Left lung (tissue), 10 donors: ENCODE results near the gene ROBO3. TPM values are rescaled to one million over a fixed set of nuclear protein-coding genes. Genes with fewer than 3 reads are reported as not detected.

Experiments
- ATAC-seq: fragments of 200-7000 bp; cut with Tn5 transposase; one replicate; pipeline ENCODE4 v1.9.1; 2020; ENCODE audit warnings: moderate library complexity
- DNase-seq, 4 donors: peaks; one replicate each; pipeline ENCODE4 v3.0.0-alpha.2; 2013 to 2020
- H3K27ac ChIP-seq, 2 donors: fragments of 200-600 bp; sonication (generic) in 1 of 2; one replicate each; pipeline versions ENCODE4 v1.5.0 to v1.8.0; 2020 to 2021
- H3K27me3 ChIP-seq, 2 donors: fragments of 200-600 bp; sonication (generic) in 1 of 2; one replicate each; pipeline versions ENCODE4 v1.5.0 to v1.8.0; 2020 to 2021
- H3K36me3 ChIP-seq, 2 donors: fragments of 200-600 bp; sonication (generic) in 1 of 2; one replicate each; pipeline versions ENCODE4 v1.5.0 to v1.8.0; 2020 to 2021
- H3K4me1 ChIP-seq, 2 donors: fragments of 200-600 bp; one replicate each; pipeline ENCODE4 v1.8.0; 2021
- H3K4me3 ChIP-seq, 2 donors: fragments of 200-600 bp; sonication (generic) in 1 of 2; one replicate each; pipeline versions ENCODE4 v1.5.0 to v1.8.0; 2020 to 2021; ENCODE audit warnings: mild to moderate bottlenecking in 1 of 2
- H3K9me3 ChIP-seq, 2 donors: fragments of 200-600 bp; sonication (generic) in 1 of 2; one replicate each; pipeline versions ENCODE4 v1.5.0 to v1.8.0; 2020 to 2021
- CTCF ChIP-seq, 2 donors: fragments of 200-600 bp; sonication (generic) in 1 of 2; IDR thresholded peaks; one replicate each; pipeline versions ENCODE4 v1.5.0 to v1.8.0; 2021; ENCODE audit warnings: antibody characterized with exemption in 2 of 2
- intact Hi-C, 2 donors: fragments of 100-400 bp; cut with DNase I; formaldehyde crosslinking; loops; one replicate each; pipeline versions ENCODE4 v1.11.2 to v1.14.2; 2022
- polyA plus RNA-seq, 6 donors: library from polyadenylated mRNA; unstranded; fragments of 120-200 nt; gene quantifications; one replicate each; pipeline ENCODE4 v1.2.1, GENCODE V29; 2013; ENCODE audit not compliant: insufficient read length in 6 of 6
- total RNA-seq, 2 donors: library from RNA; stranded (reverse); fragmentation: NEBNext Ultra II Directional; extraction: Animal tissue kit (Norgen Biotek cat#: 25700); gene quantifications; one replicate each; pipeline ENCODE4 v1.2.1, GENCODE V29; 2021
- donor health status: DM: no; HTN: yes; CAD: no.
- donor health status: DM: no; HTN: no; CAD: no.

Gene ROBO3
- total and polyA plus RNA-seq, 8 donors: 11.0 to 54.8 (median 43.7) TPM

- H3K36me3 ChIP-seq: no peaks in the 10 kb centered on the region
- peaks cover 17 to 23% of the 10 kb centered on the region in 2 donors for H3K4me1 ChIP-seq
- no peak for TF ChIP-seq CTCF (IDR thresholded peaks at IDR 0.05)
- no peak overlapping the region for H3K27ac ChIP-seq
- intact Hi-C loops: no loop called here
- ATAC-seq (peak; percentile 63), DNase-seq (peak in 1 of 4 donors; percentile 63)
- H3K27me3 ChIP-seq: peaks cover 81 to 98% of the 10 kb centered on the region in 2 donors
- H3K9me3 ChIP-seq: no peaks in the 10 kb centered on the region
- H3K4me3 ChIP-seq: no peak overlapping the region
Observed at GRCh38 chr11:124842305-124842704, 22.9 kb upstream of the ROBO3 start.

GRCh38 chr11:124843616-124843910 lies 21.7 kb upstream of the ROBO3 start:
- Histone ChIP-seq H3K36me3 (no peaks in the 10 kb centered on the region), H3K4me1 (peaks cover 16 to 23% of the 10 kb centered on the region in 2 donors), H3K4me3 (no peak overlapping the region), H3K27me3 (peaks cover 76 to 100% of the 10 kb centered on the region in 2 donors), H3K27ac (no peak overlapping the region), H3K9me3 (no peaks in the 10 kb centered on the region)
- DNase-seq: no peak
- no peak for ATAC-seq
- intact Hi-C loops: no loop called here
- no peak for TF ChIP-seq CTCF (IDR thresholded peaks at IDR 0.05)

- DNase-seq: no peak
- peaks cover 65 to 100% of the 10 kb centered on the region in 2 donors for H3K27me3 ChIP-seq
- no peak for ATAC-seq
- H3K4me1 ChIP-seq: peaks cover 13 to 14% of the 10 kb centered on the region in 2 donors
- intact Hi-C loops: no loop called here
- no peak overlapping the region for H3K4me3 ChIP-seq
- no peak for TF ChIP-seq CTCF (IDR thresholded peaks at IDR 0.05)
- no peak overlapping the region for H3K27ac ChIP-seq
- H3K36me3 ChIP-seq: no peaks in the 10 kb centered on the region
- no peaks in the 10 kb centered on the region for H3K9me3 ChIP-seq
Observed at GRCh38 chr11:124844664-124845079, 20.6 kb upstream of the ROBO3 start.

- H3K4me3 ChIP-seq: no peak overlapping the region
- DNase-seq: no peak
- H3K36me3 ChIP-seq: no peaks in the 10 kb centered on the region
- H3K27me3 ChIP-seq: peaks cover 58 to 100% of the 10 kb centered on the region in 2 donors
- peaks cover 10% of the 10 kb centered on the region in 2 donors for H3K4me1 ChIP-seq
- intact Hi-C loops: no loop called here
- H3K27ac ChIP-seq: no peak overlapping the region
- no peaks in the 10 kb centered on the region for H3K9me3 ChIP-seq
- no peak for ATAC-seq
- TF ChIP-seq CTCF (IDR thresholded peaks at IDR 0.05): no peak
Observed at GRCh38 chr11:124846070-124846673, 19.1 kb upstream of the ROBO3 start.

GRCh38 chr11:124859171-124859570 lies 6.1 kb upstream of the ROBO3 start:
- Histone ChIP-seq H3K36me3 (no peaks in the 10 kb centered on the region), H3K27me3 (peaks cover 25 to 84% of the 10 kb centered on the region in 2 donors), H3K4me3 (no peak overlapping the region), H3K9me3 (no peaks in the 10 kb centered on the region), H3K4me1 (peaks cover 0 to 7% of the 10 kb centered on the region in 2 donors), H3K27ac (no peak overlapping the region)
- ATAC-seq: no peak
- intact Hi-C loops: no loop called here
- no peak for DNase-seq
- no peak for TF ChIP-seq CTCF (IDR thresholded peaks at IDR 0.05)
